ENCODE data around the gene GAB2. TPM values are rescaled to one million over a fixed set of nuclear protein-coding genes. Genes with fewer than 3 reads are reported as not detected.

The GAB2 gene
- total and polyA plus RNA-seq, 8 donors = 18.8 to 59.6 (median 19.7) TPM

- intact Hi-C loops (cut with DNase I) = no loop called here
- no peaks in the 10 kb centered on the region for H3K27me3 ChIP-seq
Measured at GRCh38 chr11:78199653-78200015, 218.0 kb downstream of the GAB2 start.

DNA sequence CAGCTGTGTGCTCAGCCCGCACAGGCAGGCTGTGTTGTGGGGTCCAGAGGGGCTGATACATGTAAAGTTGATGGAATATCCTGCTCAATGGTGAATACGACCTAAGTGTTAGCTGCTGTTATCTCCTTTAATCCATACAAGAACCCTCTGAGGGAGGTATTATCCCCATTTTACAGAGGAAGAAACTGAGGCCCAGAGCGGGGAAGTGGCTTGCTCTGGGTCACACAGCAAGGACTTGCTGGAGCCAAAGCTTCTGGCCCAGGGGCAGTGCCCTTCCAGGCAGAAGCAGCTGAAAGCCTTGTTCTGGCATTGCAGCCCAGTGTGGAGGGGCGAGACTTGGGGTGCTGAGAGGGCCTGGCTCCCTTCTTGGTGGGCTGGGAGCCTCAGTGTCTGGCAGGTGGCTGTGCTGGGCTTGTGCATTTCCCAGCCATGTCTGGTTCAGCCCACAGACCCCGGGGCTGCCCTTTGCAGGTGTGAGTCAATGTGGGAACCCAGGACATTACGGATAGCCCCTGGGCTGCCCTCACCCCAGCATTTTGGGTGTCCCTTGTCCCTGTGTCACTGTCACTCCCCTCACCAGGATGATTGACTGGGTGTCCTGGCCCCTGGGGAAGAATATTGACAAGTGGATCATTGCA is 218.5 kb downstream of the GAB2 start:
- Histone ChIP-seq H3K9me3 (no peaks in the 10 kb centered on the region), H3K27me3 (no peaks in the 10 kb centered on the region), H3K36me3 (peaks cover 0 to 40% of the 10 kb centered on the region in 2 donors), H3K4me3 (no peak overlapping the region), H3K27ac (no peak overlapping the region), H3K4me1 (peaks cover 0 to 13% of the 10 kb centered on the region in 2 donors)
- ATAC-seq (no peak), DNase-seq (no peak)
- TF ChIP-seq, protein P1, sequence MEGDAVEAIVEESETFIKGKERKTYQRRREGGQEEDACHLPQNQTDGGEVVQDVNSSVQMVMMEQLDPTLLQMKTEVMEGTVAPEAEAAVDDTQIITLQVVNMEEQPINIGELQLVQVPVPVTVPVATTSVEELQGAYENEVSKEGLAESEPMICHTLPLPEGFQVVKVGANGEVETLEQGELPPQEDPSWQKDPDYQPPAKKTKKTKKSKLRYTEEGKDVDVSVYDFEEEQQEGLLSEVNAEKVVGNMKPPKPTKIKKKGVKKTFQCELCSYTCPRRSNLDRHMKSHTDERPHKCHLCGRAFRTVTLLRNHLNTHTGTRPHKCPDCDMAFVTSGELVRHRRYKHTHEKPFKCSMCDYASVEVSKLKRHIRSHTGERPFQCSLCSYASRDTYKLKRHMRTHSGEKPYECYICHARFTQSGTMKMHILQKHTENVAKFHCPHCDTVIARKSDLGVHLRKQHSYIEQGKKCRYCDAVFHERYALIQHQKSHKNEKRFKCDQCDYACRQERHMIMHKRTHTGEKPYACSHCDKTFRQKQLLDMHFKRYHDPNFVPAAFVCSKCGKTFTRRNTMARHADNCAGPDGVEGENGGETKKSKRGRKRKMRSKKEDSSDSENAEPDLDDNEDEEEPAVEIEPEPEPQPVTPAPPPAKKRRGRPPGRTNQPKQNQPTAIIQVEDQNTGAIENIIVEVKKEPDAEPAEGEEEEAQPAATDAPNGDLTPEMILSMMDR (IDR thresholded peaks at IDR 0.05) = no peak
- intact Hi-C loops (cut with DNase I) = no loop called here

More at GRCh38 chr11:78199653-78200015, 218.0 kb downstream of the GAB2 start:
- H3K27ac ChIP-seq = no peak overlapping the region
- H3K36me3 ChIP-seq = peaks cover 0 to 40% of the 10 kb centered on the region in 2 donors
- ATAC-seq = no peak
- DNase-seq = no peak
- TF ChIP-seq, protein P1 (IDR thresholded peaks at IDR 0.05) = no peak
- H3K4me3 ChIP-seq = no peak overlapping the region
- no peaks in the 10 kb centered on the region for H3K9me3 ChIP-seq
- H3K4me1 ChIP-seq = peaks cover 0 to 13% of the 10 kb centered on the region in 2 donors

- Histone ChIP-seq H3K9me3 (no peaks in the 10 kb centered on the region), H3K4me1 (peaks cover 0 to 13% of the 10 kb centered on the region in 2 donors), H3K36me3 (peaks cover 0 to 40% of the 10 kb centered on the region in 2 donors), H3K4me3 (no peak overlapping the region), H3K27ac (no peak overlapping the region), H3K27me3 (no peaks in the 10 kb centered on the region)
- TF ChIP-seq, protein P1 (IDR thresholded peaks at IDR 0.05) = no peak
- no peak for ATAC-seq
- no peak for DNase-seq
- intact Hi-C loops (cut with DNase I) = no loop called here
Measured at GRCh38 chr11:78197816-78198215, 219.8 kb downstream of the GAB2 start.

DNA sequence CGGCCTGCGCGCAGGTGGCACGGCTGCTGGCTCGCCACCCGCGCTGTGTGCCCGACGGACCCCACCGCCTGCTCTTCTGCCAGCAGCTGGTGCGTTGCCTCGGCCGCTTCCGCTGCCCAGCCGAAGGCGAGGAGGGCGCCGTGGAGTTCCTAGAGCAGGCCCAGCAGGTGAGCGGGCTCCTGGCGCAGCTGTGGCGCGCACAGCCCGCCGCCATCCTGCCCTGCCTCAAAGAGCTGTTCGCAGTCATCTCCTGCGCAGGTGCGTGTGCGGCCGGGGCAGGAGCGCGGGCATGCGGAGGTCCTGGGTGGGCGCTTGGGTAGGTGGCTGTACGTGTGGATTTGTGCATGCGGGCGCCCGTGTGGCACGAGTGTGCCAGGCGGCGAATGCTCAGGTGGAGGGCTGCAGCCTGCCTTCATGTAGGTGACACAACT is 220.9 kb downstream of the GAB2 start:
- TF ChIP-seq, protein P1 (IDR thresholded peaks at IDR 0.05) = no peak
- intact Hi-C loops (cut with DNase I) = no loop called here
- Histone ChIP-seq H3K36me3 (peaks cover 0 to 40% of the 10 kb centered on the region in 2 donors), H3K27me3 (no peaks in the 10 kb centered on the region), H3K27ac (no peak overlapping the region), H3K9me3 (no peaks in the 10 kb centered on the region), H3K4me3 (no peak overlapping the region), H3K4me1 (peaks cover 0 to 8% of the 10 kb centered on the region in 2 donors)
- ATAC-seq (no peak), DNase-seq (no peak)

DNA sequence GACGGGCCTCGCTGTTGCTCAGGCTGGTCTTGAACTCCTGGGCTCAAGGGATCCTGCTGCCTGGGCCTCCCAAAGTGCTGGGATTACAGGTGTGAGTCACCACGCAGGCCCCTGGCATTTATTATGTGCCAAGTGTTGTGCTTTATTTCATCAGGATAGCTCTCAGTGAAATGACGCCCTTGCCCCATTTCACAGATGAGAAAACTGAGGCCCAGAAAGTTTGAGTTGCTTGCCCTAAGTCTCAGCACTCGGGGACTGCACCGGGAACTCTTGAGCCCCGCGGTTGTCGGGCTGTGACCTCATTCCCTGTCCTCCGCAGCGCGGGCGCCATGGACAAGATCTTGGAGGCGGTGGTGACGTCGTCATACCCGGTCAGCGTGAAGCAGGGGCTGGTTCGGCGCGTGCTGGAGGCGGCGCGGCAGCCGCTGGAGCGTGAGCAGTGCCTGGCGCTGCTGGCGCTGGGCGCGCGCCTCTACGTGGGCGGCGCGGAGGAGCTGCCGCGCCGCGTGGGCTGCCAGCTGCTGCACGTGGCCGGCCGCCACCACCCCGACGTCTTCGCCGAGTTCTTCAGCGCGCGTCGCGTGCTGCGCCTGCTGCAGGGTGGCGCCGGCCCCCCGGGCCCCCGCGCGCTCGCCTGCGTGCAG is 221.6 kb downstream of the GAB2 start:
- DNase-seq = peak in 1 of 4 donors; percentile 26
- ATAC-seq = no peak
- Histone ChIP-seq H3K4me1 (peaks cover 0 to 12% of the 10 kb centered on the region in 2 donors), H3K4me3 (no peak overlapping the region), H3K9me3 (no peaks in the 10 kb centered on the region), H3K27me3 (no peaks in the 10 kb centered on the region), H3K36me3 (peaks cover 0 to 34% of the 10 kb centered on the region in 2 donors), H3K27ac (no peak overlapping the region)
- TF ChIP-seq, protein P1 (IDR thresholded peaks at IDR 0.05) = no peak
- intact Hi-C loops (cut with DNase I) = no loop called here

Data from left lung (tissue), 10 donors.